Measurements from ENCODE around the gene SERPINB12. TPM values are rescaled to one million over a fixed set of nuclear protein-coding genes. Genes with fewer than 3 reads are reported as not detected.

Gene SERPINB12
- total RNA-seq, 1 donor from 2014 or later = not detected

DNA sequence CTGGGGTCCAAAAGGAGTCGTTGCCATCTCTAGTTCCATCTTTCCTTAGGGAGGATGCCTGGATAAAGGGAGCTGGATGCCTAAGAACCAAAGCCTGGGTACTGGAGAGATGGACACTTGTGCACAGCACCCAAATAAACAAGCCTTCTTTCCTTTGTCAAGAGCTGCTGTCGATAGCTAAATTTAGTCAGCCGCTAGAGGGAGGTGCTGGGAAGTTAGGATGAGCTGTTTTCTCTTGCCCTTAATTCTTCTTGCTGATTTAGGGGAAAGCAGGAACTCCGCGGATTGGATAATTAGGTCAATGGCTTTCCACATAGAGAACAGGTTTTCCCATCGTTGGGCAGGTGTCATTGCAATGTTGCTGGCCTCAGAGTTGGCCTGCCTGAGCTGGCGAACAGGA is 30.9 kb upstream of the SERPINB12 start:
- Mint-ChIP-seq H3K9me3 (no peaks in the 10 kb centered on the region), H3K4me3 (no peak overlapping the region), H3K27ac (no peak overlapping the region), H3K36me3 (no peaks in the 10 kb centered on the region), H3K27me3 (ENCODE audit: insufficient read depth, low read depth) (peaks cover 3% of the 10 kb centered on the region), H3K4me1 (peaks cover 2% of the 10 kb centered on the region)
- Histone ChIP-seq H3K36me3 (no peaks in the 10 kb centered on the region), H3K4me3 (no peak overlapping the region), H3K4me1 (peaks cover 4% of the 10 kb centered on the region), H3K4me2 (peak overlapping the region; percentile 6), H3K27ac (no peak overlapping the region), H3K79me2 (ENCODE audit: low read depth) (no peaks in the 10 kb centered on the region), H3K9me3 (ENCODE audit: low read depth) (no peaks in the 10 kb centered on the region), H3F3A (ENCODE audit: low read depth) (no peaks in the 10 kb centered on the region), H2AFZ (replicated peaks) (peak overlapping the region; percentile 63), H3K27me3 (no peaks in the 10 kb centered on the region), H3K9ac (no peak overlapping the region), H4K20me1 (ENCODE audit: low read depth) (no peaks in the 10 kb centered on the region)
- TF ChIP-seq EZH2 (IDR thresholded peaks at IDR 0.05) (no peak), EZH2phosphoT487 (IDR thresholded peaks at IDR 0.05) (no peak)
- TF ChIP-seq, protein P1, sequence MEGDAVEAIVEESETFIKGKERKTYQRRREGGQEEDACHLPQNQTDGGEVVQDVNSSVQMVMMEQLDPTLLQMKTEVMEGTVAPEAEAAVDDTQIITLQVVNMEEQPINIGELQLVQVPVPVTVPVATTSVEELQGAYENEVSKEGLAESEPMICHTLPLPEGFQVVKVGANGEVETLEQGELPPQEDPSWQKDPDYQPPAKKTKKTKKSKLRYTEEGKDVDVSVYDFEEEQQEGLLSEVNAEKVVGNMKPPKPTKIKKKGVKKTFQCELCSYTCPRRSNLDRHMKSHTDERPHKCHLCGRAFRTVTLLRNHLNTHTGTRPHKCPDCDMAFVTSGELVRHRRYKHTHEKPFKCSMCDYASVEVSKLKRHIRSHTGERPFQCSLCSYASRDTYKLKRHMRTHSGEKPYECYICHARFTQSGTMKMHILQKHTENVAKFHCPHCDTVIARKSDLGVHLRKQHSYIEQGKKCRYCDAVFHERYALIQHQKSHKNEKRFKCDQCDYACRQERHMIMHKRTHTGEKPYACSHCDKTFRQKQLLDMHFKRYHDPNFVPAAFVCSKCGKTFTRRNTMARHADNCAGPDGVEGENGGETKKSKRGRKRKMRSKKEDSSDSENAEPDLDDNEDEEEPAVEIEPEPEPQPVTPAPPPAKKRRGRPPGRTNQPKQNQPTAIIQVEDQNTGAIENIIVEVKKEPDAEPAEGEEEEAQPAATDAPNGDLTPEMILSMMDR (IDR thresholded peaks at IDR 0.05) = peak; percentile 74
- peak; percentile 76 for DNase-seq (ENCODE audit: low spot score)

DNA sequence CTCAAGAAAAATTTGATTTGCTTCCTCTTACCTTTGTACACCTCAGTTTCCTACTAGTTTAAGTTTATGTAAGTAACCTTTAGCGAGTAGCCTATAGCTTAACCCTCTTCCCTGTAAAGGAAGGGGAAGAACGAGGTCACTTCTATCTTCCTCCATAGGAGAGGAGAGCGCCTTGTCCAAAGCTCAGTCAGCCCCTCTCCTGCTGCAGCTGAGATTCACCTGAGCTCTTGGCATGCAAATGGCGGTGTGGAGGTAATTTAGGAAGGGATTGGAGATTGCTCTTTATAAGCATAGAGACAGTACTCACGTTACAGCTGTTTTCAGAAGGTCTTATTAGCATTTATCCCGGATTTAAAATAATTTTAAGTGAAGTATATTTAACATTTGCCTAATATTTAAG is 27.8 kb upstream of the SERPINB12 start:
- Mint-ChIP-seq H3K9me3 (no peaks in the 10 kb centered on the region), H3K36me3 (no peaks in the 10 kb centered on the region), H3K4me1 (peaks cover 7% of the 10 kb centered on the region), H3K4me3 (no peak overlapping the region), H3K27me3 (ENCODE audit: insufficient read depth, low read depth) (no peaks in the 10 kb centered on the region), H3K27ac (no peak overlapping the region)
- Histone ChIP-seq H3K9me3 (ENCODE audit: low read depth) (no peaks in the 10 kb centered on the region), H3K4me2 (no peak overlapping the region), H3K27ac (no peak overlapping the region), H4K20me1 (ENCODE audit: low read depth) (no peaks in the 10 kb centered on the region), H3K4me3 (no peak overlapping the region), H3K9ac (no peak overlapping the region), H3K36me3 (no peaks in the 10 kb centered on the region), H3K4me1 (peaks cover 4% of the 10 kb centered on the region), H2AFZ (replicated peaks) (no peak overlapping the region), H3F3A (ENCODE audit: low read depth) (no peaks in the 10 kb centered on the region), H3K79me2 (ENCODE audit: low read depth) (no peaks in the 10 kb centered on the region), H3K27me3 (no peaks in the 10 kb centered on the region)
- no peak for TF ChIP-seq EZH2 (IDR thresholded peaks at IDR 0.05)
- no peak for TF ChIP-seq EZH2phosphoT487 (IDR thresholded peaks at IDR 0.05)
- TF ChIP-seq, protein P1 (IDR thresholded peaks at IDR 0.05) = no peak
- DNase-seq (ENCODE audit: low spot score) = no peak

DNA sequence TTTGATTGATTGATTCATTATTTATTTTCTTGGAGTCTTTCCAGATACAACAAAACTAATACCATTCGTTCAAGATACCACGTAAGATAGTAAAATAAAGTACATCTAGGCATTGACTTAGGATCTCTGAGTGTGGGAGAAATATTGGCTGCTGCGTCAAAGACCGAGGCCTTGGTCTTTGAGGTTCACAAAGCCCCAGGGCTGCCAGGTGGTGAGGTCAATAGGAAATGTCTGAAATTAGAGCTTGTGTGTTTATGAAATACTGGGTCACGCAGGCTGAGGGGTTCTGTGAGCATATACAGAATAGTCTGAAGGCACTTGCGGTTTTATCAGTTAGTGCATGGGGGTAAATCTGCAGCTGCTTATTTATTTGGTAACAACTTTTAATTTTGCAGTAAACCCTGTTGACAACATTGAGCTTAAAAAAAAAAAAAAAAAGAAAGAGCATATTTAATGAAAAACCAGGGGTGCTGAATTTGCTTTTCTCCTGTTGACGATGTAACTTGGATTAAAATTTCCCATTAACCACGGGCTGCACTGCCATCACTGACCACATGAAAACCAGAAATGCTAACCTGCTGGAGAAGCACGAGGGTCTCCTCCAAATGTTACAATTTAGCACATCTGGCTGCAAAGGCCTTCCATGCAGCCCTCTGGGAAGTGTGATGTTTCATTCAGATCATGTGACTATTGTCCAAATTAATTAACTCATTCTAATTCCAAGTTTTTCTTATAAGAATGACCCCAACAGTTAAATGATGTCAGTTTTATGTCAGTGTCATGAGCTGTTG is 27.1 kb upstream of the SERPINB12 start:
- no peak for TF ChIP-seq EZH2 (IDR thresholded peaks at IDR 0.05)
- TF ChIP-seq, protein P1 (IDR thresholded peaks at IDR 0.05) = peak; percentile 35
- no peak for TF ChIP-seq EZH2phosphoT487 (IDR thresholded peaks at IDR 0.05)
- Histone ChIP-seq H3K36me3 (no peaks in the 10 kb centered on the region), H3K9me3 (ENCODE audit: low read depth) (no peaks in the 10 kb centered on the region), H3K4me2 (no peak overlapping the region), H3K4me1 (peaks cover 4% of the 10 kb centered on the region), H3K4me3 (no peak overlapping the region), H3K27me3 (no peaks in the 10 kb centered on the region), H3K27ac (no peak overlapping the region), H3K9ac (no peak overlapping the region), H4K20me1 (ENCODE audit: low read depth) (no peaks in the 10 kb centered on the region), H3F3A (ENCODE audit: low read depth) (no peaks in the 10 kb centered on the region), H3K79me2 (ENCODE audit: low read depth) (no peaks in the 10 kb centered on the region), H2AFZ (replicated peaks) (no peak overlapping the region)
- Mint-ChIP-seq H3K27ac (no peak overlapping the region), H3K27me3 (ENCODE audit: insufficient read depth, low read depth) (peaks cover 4% of the 10 kb centered on the region), H3K4me3 (no peak overlapping the region), H3K9me3 (no peaks in the 10 kb centered on the region), H3K36me3 (no peaks in the 10 kb centered on the region), H3K4me1 (peaks cover 7% of the 10 kb centered on the region)
- peak; percentile 28 for DNase-seq (ENCODE audit: low spot score)

Measured in neural progenitor cell (in vitro differentiated cells).